ENCODE measurements around the gene RASA3.

Gene RASA3

DNA sequence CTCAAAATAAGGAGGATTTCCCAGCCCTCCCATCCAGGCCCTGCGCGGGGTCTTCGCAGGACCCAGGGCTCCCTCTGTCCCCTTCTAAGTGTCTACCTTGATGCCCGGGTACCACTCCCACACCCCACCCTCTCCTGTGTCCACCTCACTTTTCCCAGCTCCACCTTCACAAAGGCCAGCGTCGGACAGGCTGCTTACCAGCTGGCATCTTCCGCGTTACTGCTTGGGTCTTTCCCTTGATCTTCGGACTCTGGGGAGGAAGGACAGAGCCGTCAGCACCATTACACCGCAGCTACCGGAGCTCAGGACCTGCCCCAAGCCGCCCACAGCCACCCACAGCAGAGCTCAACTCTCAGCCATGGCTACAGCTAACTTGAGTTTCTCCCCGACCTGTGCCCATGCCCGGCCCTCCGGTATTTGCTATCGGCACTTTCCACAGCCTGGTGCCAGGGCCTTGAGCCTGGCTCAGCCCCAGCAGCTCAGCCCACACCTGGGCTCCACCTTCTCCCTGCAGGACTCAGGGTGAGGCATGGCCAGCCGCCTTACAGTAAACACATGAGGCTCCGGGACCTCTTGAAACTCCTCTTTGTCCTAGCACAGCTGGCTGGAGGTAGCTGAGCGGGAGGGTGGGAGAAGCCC is 162.3 kb downstream of the RASA3 start:
- no peak for DNase-seq (ENCODE audit: low read depth in 2 of 2)

- DNase-seq (ENCODE audit: low read depth in 2 of 2) = no peak
Observed at GRCh38 chr13:113969311-113969972, 163.0 kb downstream of the RASA3 start.

- DNase-seq (ENCODE audit: low read depth in 2 of 2) = no peak
Observed at GRCh38 chr13:113968463-113969310, 163.7 kb downstream of the RASA3 start.

DNA sequence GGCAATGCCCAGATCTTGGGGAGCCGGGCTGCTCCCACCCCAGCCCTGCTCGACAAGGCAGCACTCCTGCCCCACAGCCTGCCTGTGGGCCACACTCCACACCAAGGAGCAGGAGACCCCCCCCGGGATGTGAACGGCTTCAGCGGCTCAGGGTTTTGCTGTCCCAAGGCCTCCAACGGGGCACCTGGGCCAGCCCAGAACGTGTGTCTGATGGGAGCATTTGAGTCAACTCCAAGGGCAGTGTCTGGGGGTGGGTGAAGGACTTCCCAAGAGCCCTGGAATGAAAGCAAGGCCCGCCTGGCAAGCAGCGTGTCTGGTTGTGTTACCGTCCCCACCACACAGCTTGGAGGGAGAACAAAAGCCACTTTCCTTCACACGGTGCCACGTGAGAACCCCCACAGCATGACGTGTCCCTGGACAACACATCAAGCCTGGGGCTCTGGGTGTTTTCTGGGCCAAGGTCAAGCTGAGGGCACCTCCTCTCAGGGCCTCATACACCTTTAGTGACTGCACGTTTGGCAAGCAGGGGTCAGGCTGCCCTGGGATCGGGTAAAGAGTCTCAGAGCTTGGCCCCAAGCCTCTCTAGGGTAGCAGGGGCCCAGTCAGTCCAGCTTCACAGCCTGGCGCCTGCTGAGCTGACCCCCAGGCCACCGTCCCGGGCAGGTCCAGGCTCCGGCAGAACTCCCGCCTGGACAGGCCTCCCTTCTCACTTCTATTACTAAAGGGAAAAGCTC is 164.5 kb downstream of the RASA3 start:
- no peak for DNase-seq (ENCODE audit: low read depth in 2 of 2)

- DNase-seq (ENCODE audit: low read depth in 2 of 2) = no peak
Observed at GRCh38 chr13:113967206-113967720, 165.2 kb downstream of the RASA3 start.

DNA sequence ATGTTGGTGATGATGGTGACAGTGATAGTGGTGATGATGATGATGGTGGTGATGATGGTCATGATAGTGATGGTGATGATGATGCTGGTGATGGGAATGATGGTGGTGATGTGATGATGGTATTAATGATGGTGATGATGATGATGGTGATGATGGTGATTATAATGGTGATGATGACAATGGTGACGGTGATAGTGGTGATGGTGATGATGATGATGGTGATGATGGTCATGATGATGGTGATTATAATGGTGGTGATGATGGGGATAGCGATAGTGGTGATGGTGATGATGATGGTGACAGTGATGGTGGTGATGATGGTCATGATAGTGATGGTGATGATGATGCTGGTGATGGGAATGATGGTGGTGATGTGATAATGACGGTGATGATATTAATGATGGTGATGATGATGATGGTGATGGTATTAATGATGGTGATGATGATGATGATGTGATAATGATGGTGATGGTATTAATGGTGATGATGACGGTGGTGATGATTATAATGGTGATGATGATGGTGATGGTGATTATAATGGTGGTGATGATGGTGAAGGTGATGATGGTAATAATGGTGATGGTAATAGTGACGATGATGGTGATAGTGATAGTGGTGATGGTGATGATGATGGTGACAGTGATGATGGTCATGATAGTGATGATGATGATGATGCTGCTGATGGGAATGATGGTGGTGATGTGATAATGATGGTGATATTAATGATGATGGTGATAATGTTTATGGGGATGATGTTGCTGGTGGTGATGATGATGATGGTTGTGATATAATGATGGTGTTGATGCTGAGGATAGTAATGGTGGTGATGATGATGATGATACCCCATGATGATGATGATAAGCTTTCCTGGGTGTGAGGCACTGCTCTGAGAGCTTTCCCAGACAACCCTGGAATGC is 166.2 kb downstream of the RASA3 start:
- DNase-seq (ENCODE audit: low read depth in 2 of 2) = no peak

DNA sequence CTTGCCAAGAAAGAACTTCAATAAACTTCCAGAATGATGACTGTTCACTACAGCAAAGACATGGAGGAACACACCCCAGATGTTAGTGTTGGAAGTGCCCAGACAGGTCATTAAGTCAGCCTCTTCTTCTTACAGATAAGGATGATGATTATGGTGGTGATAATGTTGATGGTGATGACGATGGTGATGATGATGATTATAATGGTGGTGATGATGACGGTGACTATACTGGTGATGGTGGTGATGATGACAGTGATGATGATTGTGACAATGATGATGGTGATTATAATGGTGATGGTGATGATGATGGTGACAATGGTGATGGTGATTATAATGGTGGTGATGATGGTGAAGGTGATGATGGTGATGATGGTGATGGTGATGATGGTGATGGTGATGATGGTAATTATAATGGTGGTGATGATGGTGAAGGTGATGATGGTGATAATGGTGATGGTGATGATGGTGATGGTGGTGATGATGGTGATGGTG is 167.0 kb downstream of the RASA3 start:
- DNase-seq (ENCODE audit: low read depth in 2 of 2) = no peak

DNA sequence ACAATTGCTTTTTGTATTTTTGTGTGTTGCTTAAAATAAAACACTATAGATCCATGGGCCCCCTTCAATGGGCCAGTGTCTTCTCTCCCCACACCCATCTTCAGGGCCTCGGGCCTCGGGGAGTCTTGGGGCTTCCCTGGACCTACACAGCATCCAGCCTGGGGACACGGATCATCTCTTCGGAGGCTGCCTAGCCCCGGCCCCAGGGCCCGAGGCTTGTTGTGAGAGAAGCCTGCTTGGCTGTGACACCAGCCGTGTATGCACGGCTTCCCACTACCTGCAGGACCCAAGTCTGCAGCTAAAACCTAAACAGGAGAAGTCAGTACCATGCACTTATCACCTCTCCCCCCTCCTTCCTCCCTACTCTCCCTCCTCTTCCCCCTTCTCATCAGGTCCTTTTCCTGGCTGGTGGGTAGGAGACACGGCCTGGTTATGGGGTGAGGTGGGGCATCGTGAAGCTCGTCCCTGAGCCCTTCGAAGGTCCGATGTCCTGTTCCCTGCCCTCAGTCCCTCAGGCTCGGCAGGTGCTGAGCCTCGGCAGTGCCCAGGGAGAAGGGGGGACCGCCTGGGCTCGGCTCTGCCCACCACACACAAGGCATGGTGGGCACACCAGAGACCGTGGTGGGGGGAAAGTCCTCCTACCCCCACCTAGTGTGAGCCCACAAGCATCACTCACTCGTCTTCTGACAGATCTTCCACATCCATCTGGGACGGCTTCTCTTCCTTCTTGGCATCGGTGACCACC is 168.0 kb downstream of the RASA3 start:
- DNase-seq (ENCODE audit: low read depth in 2 of 2) = no peak

DNA sequence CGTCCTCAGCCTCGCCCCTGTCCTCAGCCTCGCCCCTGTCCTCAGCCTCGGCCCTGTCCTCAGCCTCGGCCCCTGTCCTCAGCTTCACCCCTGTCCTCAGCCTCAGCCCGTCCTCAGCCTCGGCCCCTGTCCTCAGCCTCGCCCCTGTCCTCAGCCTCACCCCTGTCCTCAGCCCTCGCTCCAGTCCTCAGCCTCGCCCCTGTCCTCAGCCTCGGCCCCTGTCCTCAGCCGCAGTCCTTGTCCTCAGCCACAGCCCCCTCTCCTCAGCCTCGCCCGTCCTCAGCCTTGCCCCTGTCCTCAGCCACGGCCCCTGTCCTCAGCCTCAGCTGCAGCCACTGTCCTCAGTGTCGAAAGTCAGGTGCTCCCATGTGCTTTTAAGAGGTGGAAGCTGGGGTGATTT is 169.0 kb downstream of the RASA3 start:
- DNase-seq (ENCODE audit: low read depth in 2 of 2) = no peak

DNA sequence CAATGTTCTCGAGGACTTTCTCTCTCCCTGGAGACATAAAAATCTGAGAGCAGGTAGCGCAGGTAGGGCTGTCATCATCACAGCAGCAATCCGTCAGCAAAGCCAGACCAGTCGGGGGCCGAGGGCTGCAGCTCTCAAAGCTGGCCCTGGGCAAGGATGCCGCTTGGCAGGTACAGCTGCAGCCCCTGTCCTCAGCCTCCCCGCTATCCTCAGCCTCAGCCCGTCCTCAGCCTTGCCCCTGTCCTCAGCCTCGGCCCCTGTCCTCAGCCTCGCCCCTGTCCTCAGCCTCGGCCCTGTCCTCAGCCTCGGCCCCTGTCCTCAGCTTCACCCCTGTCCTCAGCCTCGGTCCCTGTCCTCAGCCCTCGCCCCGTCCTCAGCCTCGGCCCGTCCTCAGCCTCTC is 169.4 kb downstream of the RASA3 start:
- DNase-seq (ENCODE audit: low read depth in 2 of 2) = no peak

DNA sequence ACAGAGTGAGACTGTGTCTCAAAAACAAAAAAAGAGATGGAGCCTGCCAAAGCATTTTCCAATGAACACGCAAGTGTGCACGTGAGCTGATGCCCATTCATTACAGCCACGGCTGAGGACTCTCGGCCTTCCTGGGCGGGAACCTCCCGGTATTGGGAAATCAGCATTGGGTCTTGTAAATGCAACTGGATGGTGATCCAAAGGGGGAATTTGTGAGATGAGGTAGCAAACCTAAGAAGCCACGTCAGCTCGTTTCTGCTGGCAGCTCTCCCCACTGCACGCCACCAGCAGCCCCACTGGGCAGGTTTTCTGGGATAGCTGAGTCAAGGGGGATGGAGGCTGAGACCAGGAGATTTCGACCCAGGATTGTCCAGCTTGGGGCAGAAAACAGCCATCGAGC is 170.0 kb downstream of the RASA3 start:
- no peak for DNase-seq (ENCODE audit: low read depth in 2 of 2)

DNA sequence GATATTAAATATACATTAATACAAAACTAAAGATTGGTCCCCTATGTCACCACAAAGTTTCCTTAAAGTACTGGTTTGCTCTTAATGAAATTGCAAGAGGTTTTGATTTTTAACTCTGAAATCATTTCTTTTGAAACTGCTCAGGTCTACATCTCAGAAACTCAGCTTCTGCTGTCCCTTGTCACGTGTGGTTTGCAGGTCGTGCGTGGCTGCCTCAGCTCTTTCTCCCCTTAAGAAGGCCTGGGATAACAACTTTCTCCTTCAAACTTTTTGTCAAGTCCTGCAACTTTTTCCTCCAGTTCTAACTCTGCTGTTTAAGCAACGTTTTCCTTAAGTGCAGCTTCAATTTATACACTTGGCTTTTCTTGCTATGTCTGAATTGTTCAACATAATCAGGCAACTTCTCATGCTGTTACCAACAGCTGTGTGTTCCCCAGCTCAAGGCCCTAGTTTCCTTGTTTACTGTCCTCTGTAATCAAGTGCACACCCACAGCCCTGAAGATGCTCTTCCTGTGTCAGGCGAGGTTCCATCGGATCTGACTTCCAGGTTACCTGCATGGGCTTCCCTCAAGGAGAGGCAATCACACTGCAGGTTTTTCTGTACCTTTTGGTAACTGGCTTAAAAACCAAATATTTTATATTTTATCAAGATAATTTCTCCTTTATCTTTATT is 172.0 kb downstream of the RASA3 start:
- no peak for DNase-seq (ENCODE audit: low read depth in 2 of 2)

DNA sequence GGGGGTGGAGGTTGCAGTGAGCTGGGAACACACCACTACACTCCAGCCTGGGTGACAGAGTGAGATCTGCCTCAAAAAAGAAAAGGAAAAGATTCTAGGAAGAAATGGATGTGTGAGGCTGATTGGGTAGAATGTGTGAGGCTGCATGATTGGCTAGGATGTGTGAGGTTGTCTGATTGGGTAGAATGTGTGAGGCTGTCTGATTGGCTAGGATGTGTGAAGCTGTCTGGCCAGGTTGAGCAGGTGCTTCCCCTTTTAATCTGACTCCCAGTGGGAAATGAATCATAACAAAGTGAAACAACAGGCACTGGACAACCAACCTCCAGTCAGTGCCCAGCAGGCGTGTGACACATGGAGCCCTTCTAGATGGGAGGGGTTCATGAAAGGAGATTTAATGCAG is 173.2 kb downstream of the RASA3 start:
- no peak for DNase-seq (ENCODE audit: low read depth in 2 of 2)

DNA sequence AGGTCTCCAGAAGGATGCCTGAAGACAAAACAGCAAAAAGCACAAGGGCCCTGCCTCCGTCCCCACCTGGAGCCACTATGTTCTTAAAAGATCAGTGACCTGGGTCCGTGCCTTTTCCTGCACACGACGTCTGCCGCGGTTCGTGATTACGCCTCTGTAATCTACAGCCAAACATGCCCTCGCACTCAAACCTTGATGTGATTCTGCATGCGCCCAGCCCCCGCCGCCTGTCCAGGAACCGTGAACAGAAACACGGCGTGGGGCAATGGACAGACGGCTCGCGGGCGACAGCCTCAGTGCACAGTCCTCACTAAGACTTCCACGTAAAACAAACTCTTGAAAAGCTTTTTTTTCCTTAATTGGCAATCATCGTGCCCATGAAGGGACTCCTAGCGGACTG is 174.1 kb downstream of the RASA3 start:
- DNase-seq (ENCODE audit: low read depth in 2 of 2) = no peak

- no peak for DNase-seq (ENCODE audit: low read depth in 2 of 2)
Observed at GRCh38 chr13:113956571-113956970, 175.9 kb downstream of the RASA3 start.

DNA sequence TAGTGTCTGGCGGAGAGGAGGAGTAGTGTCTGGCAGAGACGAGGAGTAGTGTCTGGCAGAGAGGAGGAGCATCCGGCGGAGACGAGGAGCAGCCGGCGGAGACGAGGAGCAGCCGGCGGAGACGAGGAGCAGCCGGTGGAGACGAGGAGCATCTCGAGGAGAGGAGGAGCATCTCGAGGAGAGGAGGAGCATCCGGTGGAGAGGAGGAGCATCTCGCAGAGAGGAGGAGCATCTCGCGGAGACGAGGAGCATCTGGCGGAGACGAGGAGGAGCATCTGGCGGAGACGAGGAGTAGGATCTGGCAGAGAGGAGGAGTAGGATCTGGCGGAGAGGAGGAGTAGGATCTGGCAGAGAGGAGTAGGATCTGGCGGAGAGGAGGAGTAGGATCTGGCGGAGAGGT is 176.7 kb downstream of the RASA3 start:
- DNase-seq (ENCODE audit: low read depth in 2 of 2) = no peak

- no peak for DNase-seq (ENCODE audit: low read depth in 2 of 2)
Observed at GRCh38 chr13:113955235-113955634, 177.2 kb downstream of the RASA3 start.

DNA sequence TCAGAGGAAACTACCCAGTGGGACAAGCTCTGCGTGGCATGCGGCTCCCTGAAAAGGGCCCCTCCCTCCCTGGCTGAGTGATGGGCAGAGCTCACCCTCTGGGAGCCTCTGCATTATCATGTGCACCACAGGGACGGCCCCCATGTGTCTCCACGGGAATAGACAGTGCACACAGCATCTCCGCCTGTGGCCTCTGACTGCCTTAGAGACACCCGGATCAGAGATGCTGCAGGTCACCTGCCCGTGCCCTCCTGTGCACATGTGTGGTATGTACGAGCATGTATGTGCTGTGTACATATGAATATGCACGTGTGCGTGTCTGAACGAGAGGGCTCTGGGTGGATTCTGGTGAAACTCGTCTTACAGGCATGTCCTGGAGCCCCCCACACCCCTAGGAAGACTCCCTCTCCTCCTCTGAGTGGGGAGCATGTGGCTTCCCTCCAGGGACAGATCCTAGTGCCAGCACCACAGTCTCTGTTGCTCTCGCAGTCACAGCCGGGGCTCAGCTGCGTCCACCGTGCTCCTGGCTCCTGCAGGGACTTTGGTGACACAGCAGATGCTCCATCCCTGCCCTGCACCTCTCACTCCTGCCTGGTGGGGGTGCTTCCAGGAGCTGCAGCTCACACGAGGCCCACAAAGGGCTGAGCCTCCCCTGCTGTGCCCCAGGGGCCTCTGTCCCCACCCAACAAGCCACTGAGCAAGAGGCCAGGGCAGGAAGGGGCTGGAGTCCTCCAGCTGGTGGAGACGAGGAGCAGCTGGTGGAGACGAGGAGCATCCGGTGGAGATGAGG is 178.2 kb downstream of the RASA3 start:
- no peak for DNase-seq (ENCODE audit: low read depth in 2 of 2)

- DNase-seq (ENCODE audit: low read depth in 2 of 2) = no peak
Observed at GRCh38 chr13:113953561-113953960, 178.9 kb downstream of the RASA3 start.
